Neural crest cell (in vitro differentiated cells): Measurements from ENCODE around the gene PPM1H. TPM values are rescaled to one million over a fixed set of nuclear protein-coding genes. Genes with fewer than 3 reads are reported as not detected.
A peak's percentile ranks its signal among the peaks of the same experiment; 100 is the strongest.

Source experiments
- DNase-seq: peaks from one replicate; pipeline ENCODE4 v3.0.0; 2021; ENCODE audit warnings: low read depth, mixed read lengths, low spot score
- H3K27ac Mint-ChIP-seq: one replicate; pipeline ENCODE4 v1.8.0; 2021; ENCODE audit warnings: mild to moderate bottlenecking, mixed read lengths; ENCODE audit not compliant: unreplicated experiment
- H3K27me3 Mint-ChIP-seq: 2 replicates; pipeline ENCODE4 v1.8.0; 2021; ENCODE audit warnings: low read depth, mild to moderate bottlenecking, mixed read lengths
- H3K36me3 Mint-ChIP-seq: 2 replicates; pipeline ENCODE4 v1.8.0; 2021; ENCODE audit warnings: low read depth, mild to moderate bottlenecking, mixed read lengths
- H3K4me1 Mint-ChIP-seq: 2 replicates; pipeline ENCODE4 v1.8.0; 2021; ENCODE audit warnings: mixed read lengths
- H3K4me3 Mint-ChIP-seq: one replicate; pipeline ENCODE4 v1.8.0; 2021; ENCODE audit warnings: mild to moderate bottlenecking, mixed read lengths
- H3K9me3 Mint-ChIP-seq: 2 replicates; pipeline ENCODE4 v1.8.0; 2021; ENCODE audit warnings: mixed read lengths
- total RNA-seq: library from RNA; stranded (reverse); gene quantifications from 2 replicates; pipeline ENCODE4 v1.2.1, GENCODE V29; 2021
- TF ChIP-seq, protein P1 (sequence below): fragments of 200-600 bp; sonication (generic); conservative IDR thresholded peaks from 2 replicates; pipeline ENCODE4 v1.5.0; 2021; ENCODE audit warnings: antibody characterized with exemption, mild to moderate bottlenecking

The PPM1H gene
- total RNA-seq, 1 donor from 2014 or later = 3.5 TPM

DNA sequence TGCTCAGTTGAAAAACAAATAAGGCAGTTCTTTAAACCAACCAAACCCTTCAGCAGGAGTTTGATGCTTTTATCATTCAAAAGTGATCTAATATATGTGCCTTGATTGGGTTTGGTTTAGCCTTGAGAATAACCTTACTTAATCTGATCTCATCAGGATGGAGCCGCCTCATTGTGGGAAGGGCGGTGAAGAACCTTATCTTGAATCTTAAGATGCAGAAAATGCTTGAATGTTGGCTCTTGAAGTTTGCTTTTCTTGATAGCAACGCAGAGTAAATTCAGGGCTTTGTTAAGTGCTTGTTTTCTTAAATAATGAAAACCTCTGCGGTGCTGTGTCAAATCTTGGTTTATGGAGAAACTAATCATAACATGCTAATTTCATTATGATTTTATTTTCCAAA is 330.1 kb downstream of the PPM1H start:
- peaks cover 11% of the 10 kb centered on the region for H3K36me3 Mint-ChIP-seq
- H3K27ac Mint-ChIP-seq = peak overlapping the region; percentile 95
- TF ChIP-seq, protein P1, sequence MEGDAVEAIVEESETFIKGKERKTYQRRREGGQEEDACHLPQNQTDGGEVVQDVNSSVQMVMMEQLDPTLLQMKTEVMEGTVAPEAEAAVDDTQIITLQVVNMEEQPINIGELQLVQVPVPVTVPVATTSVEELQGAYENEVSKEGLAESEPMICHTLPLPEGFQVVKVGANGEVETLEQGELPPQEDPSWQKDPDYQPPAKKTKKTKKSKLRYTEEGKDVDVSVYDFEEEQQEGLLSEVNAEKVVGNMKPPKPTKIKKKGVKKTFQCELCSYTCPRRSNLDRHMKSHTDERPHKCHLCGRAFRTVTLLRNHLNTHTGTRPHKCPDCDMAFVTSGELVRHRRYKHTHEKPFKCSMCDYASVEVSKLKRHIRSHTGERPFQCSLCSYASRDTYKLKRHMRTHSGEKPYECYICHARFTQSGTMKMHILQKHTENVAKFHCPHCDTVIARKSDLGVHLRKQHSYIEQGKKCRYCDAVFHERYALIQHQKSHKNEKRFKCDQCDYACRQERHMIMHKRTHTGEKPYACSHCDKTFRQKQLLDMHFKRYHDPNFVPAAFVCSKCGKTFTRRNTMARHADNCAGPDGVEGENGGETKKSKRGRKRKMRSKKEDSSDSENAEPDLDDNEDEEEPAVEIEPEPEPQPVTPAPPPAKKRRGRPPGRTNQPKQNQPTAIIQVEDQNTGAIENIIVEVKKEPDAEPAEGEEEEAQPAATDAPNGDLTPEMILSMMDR = no peak
- peak overlapping the region; percentile 95 for H3K4me3 Mint-ChIP-seq
- no peaks in the 10 kb centered on the region for H3K9me3 Mint-ChIP-seq
- peaks cover 4% of the 10 kb centered on the region for H3K27me3 Mint-ChIP-seq
- no peak for DNase-seq
- H3K4me1 Mint-ChIP-seq = peaks cover 49% of the 10 kb centered on the region

DNA sequence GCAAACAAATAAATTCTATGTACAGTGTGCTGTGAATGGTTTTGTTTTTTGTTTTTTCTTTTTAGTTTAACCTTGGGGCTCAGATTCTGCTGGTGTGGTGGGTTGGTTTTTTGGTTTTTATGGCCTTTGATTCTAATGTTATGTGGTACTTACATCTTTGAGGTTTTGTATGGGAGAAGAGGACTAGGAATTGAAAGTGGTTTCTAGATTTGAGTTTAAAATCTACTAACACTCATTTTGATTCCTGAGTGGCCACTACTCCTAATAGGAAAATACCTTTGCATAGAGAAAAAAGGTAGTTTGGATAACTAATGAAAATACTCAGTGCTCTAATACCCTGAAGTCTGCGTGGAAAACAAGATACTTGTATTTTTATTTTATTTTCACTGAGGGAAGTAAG is 330.6 kb downstream of the PPM1H start:
- Mint-ChIP-seq H3K9me3 (no peaks in the 10 kb centered on the region), H3K36me3 (peaks cover 11% of the 10 kb centered on the region), H3K4me1 (peaks cover 44% of the 10 kb centered on the region)

DNA sequence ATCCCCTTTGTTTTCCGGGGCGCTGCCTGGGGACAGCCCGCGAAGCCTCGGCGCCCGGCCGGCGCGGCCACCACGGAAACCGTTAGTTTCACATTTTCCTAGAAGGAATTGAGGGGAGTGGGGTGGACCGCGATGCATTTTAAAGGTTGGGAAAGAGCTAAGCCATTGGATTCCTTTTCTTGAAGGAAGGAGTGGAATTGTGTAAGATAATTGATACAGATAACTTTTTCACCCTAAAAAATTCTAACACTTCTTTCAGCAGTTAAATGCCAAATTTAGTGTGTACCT is 331.2 kb downstream of the PPM1H start:
- no peaks in the 10 kb centered on the region for H3K9me3 Mint-ChIP-seq
- H3K4me1 Mint-ChIP-seq = peaks cover 38% of the 10 kb centered on the region
- H3K36me3 Mint-ChIP-seq = peaks cover 11% of the 10 kb centered on the region

More for the DNA sequence above, 330.6 kb downstream of the PPM1H start:
- TF ChIP-seq, protein P1 = no peak
- Mint-ChIP-seq H3K27ac (peak overlapping the region; percentile 95), H3K4me3 (peak overlapping the region; percentile 95), H3K27me3 (peaks cover 4% of the 10 kb centered on the region)
- DNase-seq = no peak

DNA sequence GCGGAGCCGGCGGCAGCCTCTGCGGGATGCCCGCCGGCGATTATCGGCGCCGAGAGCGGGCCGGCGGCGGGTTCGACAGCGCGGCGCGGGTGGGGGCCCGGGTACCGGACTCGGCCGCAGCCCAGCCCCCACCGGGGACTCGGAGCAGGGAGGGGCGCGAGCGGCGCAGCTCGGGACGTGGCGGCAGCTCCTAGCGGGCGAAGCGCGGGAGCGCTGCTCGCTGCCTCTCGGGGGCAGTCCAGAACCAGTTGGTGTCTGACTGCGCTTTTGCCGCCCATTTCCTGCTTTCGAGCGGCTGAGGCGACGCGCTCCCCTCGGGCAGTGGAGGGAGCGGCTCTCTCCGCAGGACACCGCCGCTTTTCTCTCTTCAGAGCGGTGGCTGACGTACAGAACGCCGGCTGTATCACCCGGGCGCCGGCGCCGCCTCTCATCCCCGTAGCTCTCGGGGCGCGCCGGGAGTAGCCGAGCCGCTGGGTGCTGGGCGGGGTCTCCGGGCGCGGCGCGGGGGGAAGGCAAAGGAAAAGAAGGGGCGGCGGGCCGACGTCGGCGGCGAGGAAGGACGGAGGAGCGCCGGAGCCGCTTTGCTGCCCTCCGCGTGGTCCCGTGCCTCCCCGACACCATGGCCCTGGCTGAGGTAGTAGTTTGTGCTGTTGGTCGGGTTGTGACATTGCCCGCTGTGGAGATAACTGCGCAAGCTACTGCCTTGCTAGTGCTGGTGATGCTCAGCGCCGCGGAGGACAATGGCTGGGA is 331.7 kb downstream of the PPM1H start:
- Mint-ChIP-seq H3K27me3 (peaks cover 4% of the 10 kb centered on the region), H3K9me3 (no peaks in the 10 kb centered on the region), H3K4me3 (peak overlapping the region; percentile 97), H3K4me1 (peaks cover 38% of the 10 kb centered on the region), H3K27ac (peak overlapping the region; percentile 99), H3K36me3 (peaks cover 11% of the 10 kb centered on the region)
- TF ChIP-seq, protein P1 = peak; percentile 62
- peak; percentile 66 for DNase-seq

More for the DNA sequence above, 331.2 kb downstream of the PPM1H start:
- no peak for DNase-seq
- Mint-ChIP-seq H3K27me3 (peaks cover 4% of the 10 kb centered on the region), H3K27ac (peak overlapping the region; percentile 95), H3K4me3 (peak overlapping the region; percentile 95)
- TF ChIP-seq, protein P1 = no peak

DNA sequence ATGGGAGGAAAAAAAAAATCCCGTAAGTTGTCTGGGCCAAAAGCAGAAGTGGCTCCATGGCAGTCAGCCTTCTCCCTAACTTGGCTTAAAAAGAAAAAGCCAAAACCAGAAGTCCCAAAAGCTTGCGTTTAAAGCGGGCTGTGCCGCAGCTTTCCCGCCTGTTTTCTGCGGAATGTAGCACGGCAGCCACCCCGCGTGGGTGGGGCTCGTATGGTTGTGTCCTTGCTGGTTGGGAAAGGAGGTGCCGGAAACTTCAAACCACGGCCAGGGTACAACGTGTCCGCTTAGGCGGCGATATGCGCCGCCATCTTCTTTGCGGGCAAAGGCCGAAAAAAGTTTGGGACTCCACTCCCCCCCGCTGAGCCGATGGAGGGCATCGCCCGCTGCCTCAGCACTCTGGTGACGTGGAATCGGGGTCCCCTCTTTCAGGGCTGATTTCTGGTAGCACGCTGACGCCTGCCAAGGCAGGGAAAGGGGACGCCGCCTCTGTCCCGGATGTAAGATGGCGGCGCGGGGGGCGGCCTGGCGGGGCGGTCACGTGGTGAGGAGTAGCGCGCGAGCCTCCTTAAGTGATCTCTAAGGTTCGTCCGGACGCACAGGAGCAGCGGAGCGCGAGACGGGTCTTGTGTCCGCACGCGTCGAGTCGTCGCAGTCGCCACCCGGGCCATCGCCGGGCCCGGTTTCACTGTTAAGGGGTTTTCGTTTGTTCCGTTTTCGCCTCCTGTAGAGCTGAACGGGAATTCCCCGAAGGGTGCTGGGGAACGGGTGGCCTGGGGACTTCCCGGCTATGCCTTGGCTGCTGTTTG is 332.5 kb downstream of the PPM1H start:
- Mint-ChIP-seq H3K4me3 (peak overlapping the region; percentile 97), H3K27ac (peak overlapping the region; percentile 99), H3K27me3 (peaks cover 4% of the 10 kb centered on the region), H3K4me1 (peaks cover 38% of the 10 kb centered on the region), H3K36me3 (peaks cover 11% of the 10 kb centered on the region), H3K9me3 (no peaks in the 10 kb centered on the region)
- peak; percentile 84 for DNase-seq
- TF ChIP-seq, protein P1 = no peak
